Neural crest cell (in vitro differentiated cells): ENCODE measurements around the gene WDFY4. TPM values are rescaled to one million over a fixed set of nuclear protein-coding genes. Genes with fewer than 3 reads are reported as not detected.

Source experiments
- DNase-seq: peaks from one replicate; pipeline ENCODE4 v3.0.0; 2021; ENCODE audit warnings: low read depth, mixed read lengths, low spot score
- H3K27ac Mint-ChIP-seq: one replicate; pipeline ENCODE4 v1.8.0; 2021; ENCODE audit warnings: mild to moderate bottlenecking, mixed read lengths; ENCODE audit not compliant: unreplicated experiment
- H3K27me3 Mint-ChIP-seq: 2 replicates; pipeline ENCODE4 v1.8.0; 2021; ENCODE audit warnings: low read depth, mild to moderate bottlenecking, mixed read lengths
- H3K36me3 Mint-ChIP-seq: 2 replicates; pipeline ENCODE4 v1.8.0; 2021; ENCODE audit warnings: low read depth, mild to moderate bottlenecking, mixed read lengths
- H3K4me1 Mint-ChIP-seq: 2 replicates; pipeline ENCODE4 v1.8.0; 2021; ENCODE audit warnings: mixed read lengths
- H3K4me3 Mint-ChIP-seq: one replicate; pipeline ENCODE4 v1.8.0; 2021; ENCODE audit warnings: mild to moderate bottlenecking, mixed read lengths
- H3K9me3 Mint-ChIP-seq: 2 replicates; pipeline ENCODE4 v1.8.0; 2021; ENCODE audit warnings: mixed read lengths
- CTCF ChIP-seq: fragments of 200-600 bp; sonication (generic); conservative IDR thresholded peaks from 2 replicates; pipeline ENCODE4 v1.5.0; 2021; ENCODE audit warnings: antibody characterized with exemption, mild to moderate bottlenecking
- total RNA-seq: library from RNA; stranded (reverse); gene quantifications from 2 replicates; pipeline ENCODE4 v1.2.1, GENCODE V29; 2021

Gene WDFY4
- total RNA-seq, 1 donor from 2014 or later: not detected

GRCh38 chr10:48803801-48804584 is 119.3 kb downstream of the WDFY4 start:
- no peak for TF ChIP-seq CTCF
- H3K4me1 Mint-ChIP-seq: peaks cover 15% of the 10 kb centered on the region
- DNase-seq: no peak
- no peaks in the 10 kb centered on the region for H3K36me3 Mint-ChIP-seq
- no peak overlapping the region for H3K4me3 Mint-ChIP-seq
- H3K27ac Mint-ChIP-seq: no peak overlapping the region
- no peaks in the 10 kb centered on the region for H3K27me3 Mint-ChIP-seq
- H3K9me3 Mint-ChIP-seq: no peaks in the 10 kb centered on the region

- Mint-ChIP-seq H3K27me3 (no peaks in the 10 kb centered on the region), H3K36me3 (no peaks in the 10 kb centered on the region), H3K4me1 (peaks cover 15% of the 10 kb centered on the region), H3K4me3 (no peak overlapping the region), H3K27ac (no peak overlapping the region), H3K9me3 (no peaks in the 10 kb centered on the region)
- no peak for TF ChIP-seq CTCF
- DNase-seq: no peak
These were observed 120.1 kb downstream of the WDFY4 start for GRCh38 chr10:48804740-48805182.

GRCh38 chr10:48805411-48805810 is 120.7 kb downstream of the WDFY4 start:
- DNase-seq: no peak
- Mint-ChIP-seq H3K4me3 (no peak overlapping the region), H3K36me3 (no peaks in the 10 kb centered on the region), H3K27me3 (no peaks in the 10 kb centered on the region), H3K27ac (no peak overlapping the region), H3K9me3 (no peaks in the 10 kb centered on the region), H3K4me1 (peaks cover 15% of the 10 kb centered on the region)
- TF ChIP-seq CTCF: no peak

- H3K9me3 Mint-ChIP-seq: no peaks in the 10 kb centered on the region
- TF ChIP-seq CTCF: no peak
- H3K36me3 Mint-ChIP-seq: no peaks in the 10 kb centered on the region
- H3K27me3 Mint-ChIP-seq: no peaks in the 10 kb centered on the region
- no peak for DNase-seq
- peaks cover 15% of the 10 kb centered on the region for H3K4me1 Mint-ChIP-seq
- H3K27ac Mint-ChIP-seq: no peak overlapping the region
- H3K4me3 Mint-ChIP-seq: no peak overlapping the region
These were observed 121.2 kb downstream of the WDFY4 start for GRCh38 chr10:48805848-48806247.

GRCh38 chr10:48806342-48806741 is 121.7 kb downstream of the WDFY4 start:
- Mint-ChIP-seq H3K36me3 (no peaks in the 10 kb centered on the region), H3K27me3 (no peaks in the 10 kb centered on the region), H3K9me3 (no peaks in the 10 kb centered on the region), H3K4me1 (peaks cover 15% of the 10 kb centered on the region), H3K4me3 (no peak overlapping the region), H3K27ac (no peak overlapping the region)
- no peak for DNase-seq
- no peak for TF ChIP-seq CTCF
